CD1c-positive myeloid dendritic cell (primary cell): ENCODE results near the gene LRRC8D.
"Not testable (repeated sequence)": the region's sequence is repeated elsewhere in the genome, so short reads cannot be mapped to it uniquely, and the experiment has no call there.

Source experiments
- DNase-seq: peaks from one replicate; pipeline ENCODE4 v3.0.0-alpha.2; 2016; ENCODE audit errors: extremely low spot score

LRRC8D gene

DNA sequence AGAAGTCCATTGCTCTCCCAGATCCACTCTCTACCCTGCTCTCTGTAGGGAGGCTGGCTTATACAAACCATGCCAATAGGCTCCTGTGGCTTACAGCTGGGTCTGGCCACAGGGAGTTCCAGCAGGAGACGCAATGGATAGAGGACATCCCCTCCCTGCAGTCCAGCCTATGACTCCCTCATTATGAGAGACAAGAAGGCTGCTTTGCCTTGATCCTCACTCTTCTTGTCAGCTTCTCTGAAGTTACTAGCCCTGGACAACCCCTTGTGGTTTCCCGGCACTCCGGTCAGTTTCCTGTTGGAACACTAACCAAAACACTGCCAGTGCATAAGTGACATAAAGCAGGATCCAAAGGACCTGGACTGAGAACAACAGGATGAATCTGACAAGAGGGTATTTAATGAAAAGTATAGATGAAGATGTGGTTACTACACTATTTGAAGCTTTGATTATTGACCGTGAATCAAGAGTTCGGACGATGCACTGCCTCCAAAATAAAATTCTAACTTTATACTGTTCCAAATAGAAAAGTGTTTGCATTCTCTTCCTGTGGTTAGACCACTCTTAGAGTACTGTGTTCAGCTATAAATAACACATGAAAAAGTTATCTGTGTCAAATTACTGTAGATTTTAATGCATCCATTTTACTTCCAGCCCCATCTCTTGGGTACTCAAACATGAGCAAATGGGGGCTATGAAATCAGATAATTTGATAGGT, 141.4 kb downstream of the LRRC8D start:
- DNase-seq: no peak

DNA sequence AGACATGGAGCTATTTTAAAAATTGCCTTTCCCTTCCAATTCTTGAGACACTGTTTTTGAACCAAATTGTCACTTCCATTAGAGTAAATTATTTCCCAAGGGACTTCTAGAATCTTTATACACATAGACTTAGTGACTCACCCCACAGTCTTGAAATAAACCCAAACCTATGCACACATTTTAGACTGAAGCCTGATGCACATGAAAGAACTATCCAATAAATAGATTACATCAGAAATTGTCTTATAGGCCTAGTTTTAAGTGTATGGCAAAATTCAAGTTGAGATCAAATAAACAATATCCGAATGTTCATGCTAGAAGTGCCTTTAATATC, 141.9 kb downstream of the LRRC8D start:
- DNase-seq: no peak

DNA sequence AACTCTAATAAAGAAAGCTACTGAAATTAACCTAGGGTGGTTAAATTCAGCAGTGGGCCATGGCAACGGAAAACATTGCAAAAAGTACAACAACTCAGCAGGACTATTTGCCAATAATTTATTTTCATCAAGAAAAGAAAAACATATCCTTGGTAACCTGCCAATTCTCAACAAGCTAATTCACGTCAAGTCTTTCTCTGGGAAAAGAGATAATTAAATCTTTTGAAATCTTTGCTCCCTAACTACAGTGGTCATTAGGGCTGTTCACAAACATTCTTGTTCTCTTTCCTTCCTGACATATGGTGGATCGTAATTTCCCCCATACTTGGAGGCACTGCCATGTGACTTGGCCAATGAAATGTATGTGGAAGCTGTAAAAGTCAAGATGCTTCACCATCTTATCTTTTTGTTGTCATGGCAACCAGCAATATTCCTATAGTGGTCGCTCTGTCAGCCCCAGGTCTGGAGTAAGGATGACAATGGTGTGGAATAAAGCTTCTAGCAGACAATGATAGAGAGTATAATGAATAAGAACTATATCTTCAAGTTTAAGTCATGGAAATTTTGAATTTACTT, 144.4 kb downstream of the LRRC8D start:
- DNase-seq: no peak

DNA sequence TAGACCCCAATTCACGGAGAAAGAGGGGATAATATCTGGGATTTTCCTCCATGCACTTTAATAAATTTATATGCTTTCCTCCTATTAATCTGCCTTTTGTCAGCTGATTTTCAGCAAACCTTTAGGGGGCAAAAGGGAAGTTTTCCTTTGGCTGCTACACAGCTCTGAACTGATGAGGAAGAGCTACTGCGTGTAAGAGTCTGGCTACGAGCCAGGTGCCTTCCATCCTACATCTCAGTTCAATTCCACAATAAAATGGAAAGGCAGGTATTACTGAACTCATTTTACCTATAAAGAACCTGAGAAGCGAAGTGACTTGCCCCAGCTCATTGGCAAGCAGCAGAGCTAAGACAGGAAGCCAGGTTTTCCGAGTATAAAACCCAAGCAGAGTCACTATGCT, 145.8 kb downstream of the LRRC8D start:
- DNase-seq: peak; percentile 49

DNA sequence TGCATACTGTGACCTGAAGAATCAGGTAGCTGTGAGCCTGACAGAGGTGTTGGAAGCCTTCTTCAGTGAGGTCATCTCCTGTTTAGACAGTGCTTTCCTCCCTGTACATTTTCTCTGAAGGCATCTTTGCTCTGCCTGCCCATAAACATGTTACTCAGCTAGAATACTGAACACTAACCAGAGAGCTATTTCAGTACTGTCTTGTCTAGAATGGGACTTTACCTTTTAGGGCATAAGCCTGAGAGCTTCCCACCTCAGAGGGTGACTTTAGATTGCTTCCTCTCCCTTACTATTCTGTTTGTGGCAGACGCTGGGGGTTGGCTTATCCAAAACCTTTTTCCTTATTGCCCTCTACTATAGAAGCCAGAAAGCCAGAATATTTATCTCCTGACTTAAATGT, 150.8 kb downstream of the LRRC8D start:
- no peak for DNase-seq

DNA sequence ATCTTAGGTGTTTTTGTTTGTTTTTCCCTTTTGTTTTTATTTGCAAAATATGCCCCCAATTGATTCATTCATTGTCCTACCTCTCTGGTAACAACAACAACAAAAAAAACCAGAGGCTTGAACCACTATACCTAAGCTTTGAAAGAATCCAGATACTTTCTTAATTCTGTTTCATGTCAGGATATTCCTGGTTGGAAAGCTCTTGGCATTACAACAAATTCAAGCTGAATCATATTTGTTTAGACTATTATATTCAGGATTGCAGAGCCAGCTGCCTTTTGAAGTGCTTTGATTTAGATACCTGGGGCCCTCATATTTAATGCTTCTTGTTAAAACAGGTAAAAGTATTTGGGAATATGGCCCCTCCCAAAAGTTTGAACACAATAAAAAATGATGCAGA, 151.2 kb downstream of the LRRC8D start:
- no peak for DNase-seq

DNA sequence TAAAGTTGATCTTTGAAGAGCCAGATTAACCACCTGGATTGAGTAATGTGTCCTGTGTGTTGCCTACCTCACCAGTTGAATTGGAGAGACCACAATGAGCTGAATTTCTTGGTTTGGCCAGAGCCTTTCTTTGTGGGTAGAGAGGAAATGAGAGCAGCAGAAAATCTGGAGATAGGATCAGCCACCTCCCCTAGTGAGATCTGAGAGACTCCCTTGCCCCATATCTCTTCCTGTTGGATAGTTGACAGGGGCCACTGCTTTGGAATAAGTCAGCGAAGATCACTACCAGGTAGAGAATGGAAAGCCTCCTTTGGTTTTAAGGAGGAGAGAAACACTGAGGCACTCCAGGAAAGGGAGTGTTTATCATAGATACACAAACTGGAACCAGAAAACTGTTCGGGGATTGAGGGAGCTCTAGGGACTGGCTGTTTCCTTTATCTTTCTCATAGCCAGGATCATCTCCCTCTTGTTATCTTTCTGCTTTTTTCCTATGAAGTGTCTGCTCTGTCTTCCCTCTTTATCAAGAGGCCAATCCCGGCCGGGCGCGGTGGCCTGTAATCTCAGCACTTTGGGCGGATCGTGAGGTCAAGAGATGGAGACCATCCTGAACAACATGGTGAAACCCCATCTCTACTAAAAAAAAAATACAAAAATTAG, 152.8 kb downstream of the LRRC8D start:
- DNase-seq: no peak

DNA sequence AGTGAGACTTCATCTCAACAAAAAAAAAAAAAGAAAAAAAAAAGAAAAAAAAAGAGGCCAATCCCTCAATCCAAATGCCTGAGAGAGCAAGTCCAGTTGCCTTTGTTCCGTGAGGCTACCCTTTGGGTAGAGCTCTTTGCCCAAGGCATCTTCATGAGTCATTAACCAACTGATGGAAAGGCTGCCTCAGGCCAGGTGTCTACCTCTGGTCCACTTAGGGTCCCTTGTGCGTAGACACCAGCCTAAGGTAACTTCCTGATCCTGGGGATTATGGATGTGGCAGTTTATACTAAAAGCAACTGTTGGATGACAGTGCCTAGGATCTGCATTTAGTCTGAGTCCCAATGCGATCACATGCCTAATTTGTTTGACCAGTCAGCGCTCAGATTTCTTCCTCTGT, 153.4 kb downstream of the LRRC8D start:
- DNase-seq: no peak

DNA sequence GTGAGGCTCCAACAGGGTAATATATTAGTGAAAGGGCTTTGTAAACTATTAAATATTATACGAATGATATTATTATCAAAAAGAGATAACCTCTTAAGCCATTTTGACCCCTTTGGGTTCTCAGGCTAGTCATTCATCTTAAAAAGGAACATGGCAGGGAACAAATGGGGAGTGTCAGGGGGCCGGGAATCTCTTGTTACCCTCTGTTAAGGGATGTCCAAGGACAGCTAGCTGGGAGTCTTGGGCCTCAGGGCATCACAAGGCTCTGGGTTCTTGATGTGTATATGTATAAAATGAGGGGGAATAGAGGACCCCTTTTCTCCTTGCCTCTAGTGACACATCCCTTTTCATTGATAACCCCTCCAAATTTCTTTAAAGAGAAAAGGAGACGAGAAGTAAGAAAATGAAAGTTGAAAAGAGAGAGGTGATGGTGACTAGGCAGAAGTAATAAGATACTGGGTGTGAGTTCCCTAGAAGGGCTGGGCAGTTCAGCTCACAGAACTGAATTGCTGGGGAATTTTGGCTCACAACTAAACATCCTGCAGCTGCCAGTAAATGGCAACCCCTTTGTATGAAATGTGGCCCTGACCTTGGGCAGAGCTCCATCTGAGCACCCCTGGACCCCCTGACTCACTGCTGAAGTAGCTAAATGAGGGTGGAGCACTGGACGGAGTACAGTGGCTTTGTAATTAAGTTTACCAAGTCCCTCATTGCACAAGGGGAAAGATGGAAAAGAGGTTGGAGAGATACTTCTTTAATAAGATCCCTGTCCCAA, 154.1 kb downstream of the LRRC8D start:
- DNase-seq: peak; percentile 26

DNA sequence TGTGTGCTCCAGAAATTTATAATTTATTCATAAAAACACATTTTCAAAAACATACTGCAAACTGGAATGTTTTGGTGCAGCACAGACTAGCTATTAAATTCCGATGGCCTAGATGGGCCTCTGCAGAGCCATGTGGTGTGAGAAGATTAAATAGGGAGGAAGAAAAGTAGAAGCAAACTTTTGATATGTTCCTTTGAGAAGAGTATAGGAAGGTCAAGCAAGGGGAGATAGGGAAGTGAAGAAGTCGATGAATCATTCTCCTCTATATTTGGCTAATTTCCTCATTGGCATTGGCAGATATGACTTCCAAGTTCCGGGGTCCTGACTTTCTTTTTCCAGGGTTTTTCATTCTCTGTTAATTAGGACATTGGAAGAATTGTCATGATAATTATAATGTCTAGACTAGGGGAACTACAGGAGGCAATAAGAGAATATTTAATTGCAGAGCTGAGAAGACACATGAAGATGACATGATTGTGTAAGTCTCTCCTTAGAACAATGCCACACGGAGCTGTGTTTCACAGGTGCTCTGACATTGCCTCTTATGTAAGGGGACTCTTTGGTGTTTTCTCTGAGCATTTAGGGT, 154.8 kb downstream of the LRRC8D start:
- DNase-seq: peak; percentile 71

DNA sequence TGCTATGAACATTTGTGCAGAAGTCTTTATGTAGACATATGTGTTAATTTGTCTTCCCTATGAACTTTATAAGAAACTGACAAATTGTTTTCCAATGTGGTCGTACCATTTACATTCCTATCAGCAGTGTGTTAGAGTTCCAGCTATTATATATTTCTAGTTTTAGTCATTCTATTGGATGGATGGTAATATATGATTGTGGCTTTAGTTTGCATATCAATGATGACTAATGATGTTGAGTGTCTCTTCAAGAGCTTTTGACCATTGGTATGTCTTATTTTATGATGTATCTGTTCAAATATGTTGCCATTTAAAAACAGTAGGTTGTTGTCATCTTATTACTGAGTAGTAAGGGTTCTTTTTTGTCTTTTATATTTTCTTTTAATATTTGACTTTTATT, 157.9 kb downstream of the LRRC8D start:
- no peak for DNase-seq

DNA sequence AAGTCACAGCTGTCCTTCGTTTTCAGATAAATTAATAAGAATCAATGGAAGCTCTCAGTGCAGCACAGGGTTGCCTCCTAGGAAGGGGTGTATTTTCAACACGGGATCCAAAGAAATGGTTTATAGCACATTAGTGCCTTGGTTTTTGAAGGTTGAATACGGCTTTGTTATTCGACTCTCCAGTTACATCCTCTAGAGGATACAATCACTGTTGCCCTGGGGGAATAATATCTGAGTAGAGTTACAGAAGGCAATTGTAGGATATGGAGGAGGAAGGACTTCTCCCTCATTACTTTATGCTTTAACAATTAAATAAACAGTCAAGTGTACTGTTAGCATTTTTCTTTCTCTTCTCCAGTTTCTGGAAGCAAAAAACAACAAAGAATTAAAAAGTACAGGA, 159.8 kb downstream of the LRRC8D start:
- DNase-seq: no peak

DNA sequence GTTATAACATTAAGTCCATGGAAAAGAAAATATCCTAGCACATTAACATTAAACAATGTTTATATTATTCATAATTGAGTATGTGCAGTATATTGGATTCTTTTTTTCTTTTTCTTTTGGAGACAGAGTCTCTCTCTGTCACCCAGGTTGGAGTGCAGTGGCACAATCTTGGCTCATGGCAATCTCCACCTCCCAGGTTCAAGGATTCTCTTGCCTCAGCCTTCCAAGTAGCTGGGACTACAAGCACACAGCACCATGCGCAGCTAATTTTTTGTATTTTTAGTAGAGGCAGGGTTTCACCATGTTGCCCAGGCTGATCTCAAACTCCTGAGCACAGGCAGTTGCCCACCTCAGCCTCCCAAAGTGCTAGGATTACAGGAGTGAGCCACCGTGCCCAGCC, 162.0 kb downstream of the LRRC8D start:
- not testable (repeated sequence) for DNase-seq

DNA sequence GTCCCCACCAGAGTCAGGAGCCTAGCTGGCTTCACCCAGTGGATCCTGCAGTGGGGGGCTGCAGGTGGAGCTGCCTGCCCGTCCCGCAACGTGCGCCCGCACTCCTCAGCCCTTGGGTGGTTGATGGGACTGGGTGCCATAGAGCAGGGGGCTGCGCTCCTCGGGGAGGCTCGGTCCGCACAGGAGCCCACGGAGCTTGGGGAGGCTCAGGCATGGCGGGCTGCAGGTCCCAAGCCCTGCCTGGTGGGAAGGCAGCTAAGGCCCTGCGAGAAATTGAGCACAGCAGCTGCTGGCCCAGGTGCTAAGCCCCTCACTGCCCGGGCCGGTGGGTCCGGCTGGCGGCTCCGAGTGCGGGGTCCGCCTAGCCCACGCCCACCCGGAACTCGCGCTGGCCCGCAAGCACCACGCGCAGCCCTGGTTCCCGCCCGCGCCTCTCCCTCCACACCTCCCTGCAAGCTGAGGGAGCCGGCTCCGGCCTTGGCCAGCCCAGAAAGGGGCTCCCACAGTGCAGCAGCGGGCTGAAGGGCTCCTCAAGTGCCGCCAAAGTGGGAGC, 163.8 kb downstream of the LRRC8D start:
- not testable (repeated sequence) for DNase-seq

DNA sequence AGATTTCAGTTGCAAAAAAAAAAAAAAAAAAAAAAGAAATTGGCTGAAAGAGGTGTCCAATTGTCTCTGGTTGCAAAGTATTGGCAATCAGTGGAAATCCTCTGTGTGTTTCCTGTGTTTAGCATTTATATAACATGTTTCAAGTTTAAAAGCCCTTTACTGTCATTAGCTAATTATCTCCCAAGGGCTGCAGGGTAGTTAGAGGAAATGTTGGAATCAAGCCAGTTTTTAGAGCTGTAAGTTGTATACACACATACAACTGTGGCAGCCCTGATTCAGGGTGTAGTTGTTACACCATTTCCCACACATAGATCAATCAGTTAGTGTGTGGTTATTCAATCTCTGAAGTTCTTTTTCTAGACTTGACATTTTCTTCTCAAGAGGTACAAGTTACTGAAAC, 165.2 kb downstream of the LRRC8D start:
- no peak for DNase-seq
